NCI-H510A treated with DMSO at 0.1 percent for 48 hours (cell line): ENCODE results near the gene SOS2.
A peak's percentile ranks its signal among the peaks of the same experiment; 100 is the strongest.

Experiments used
- DNase-seq: peaks from one replicate; lab custom pipeline; 2025; lab: John Stamatoyannopoulos, UW

SOS2 gene

DNA sequence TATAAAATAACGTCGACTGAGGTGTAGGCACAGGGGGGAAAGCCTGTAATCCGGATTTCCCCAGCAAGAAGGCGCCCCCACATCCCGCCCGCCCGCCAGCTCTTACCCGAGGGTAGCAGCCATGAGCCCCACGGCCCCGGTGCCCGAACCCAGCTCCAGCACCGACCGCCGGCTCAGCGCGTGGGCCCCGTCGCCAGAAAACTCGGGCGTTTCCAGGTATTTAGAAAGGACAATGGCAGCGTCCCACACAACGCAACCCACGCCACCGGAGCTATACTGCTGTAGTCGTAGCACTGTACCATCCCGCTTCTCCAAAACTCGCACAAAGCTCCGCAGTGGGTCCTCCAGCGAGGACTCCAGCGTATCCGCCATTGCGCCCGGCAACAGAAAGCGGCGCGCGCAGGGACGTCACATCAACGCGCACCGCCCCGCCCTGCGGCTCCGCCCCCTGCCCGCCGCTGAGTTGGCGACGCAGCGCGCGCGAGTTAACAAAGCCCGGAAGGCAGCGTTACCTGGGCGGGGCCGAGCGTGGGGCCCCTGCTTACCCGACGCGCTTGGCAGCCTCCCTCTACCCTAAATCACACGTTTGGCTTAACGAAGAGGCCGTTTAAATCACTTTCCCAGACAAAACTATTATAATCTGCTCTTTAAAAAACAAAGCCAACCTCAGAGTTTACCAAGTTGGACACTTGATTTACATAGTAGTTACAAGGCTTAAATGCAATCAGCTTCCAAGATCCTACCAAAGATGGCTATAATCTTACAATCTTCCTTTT lies 115.0 kb downstream of the SOS2 start, which contains the start of gene VCPKMT:
Gene VCPKMT, minus strand, starts transcription at position 392 of the 776 bp plus-strand sequence. Its CDS starts 20 bp downstream, at position 372.
- DNase-seq = peak; percentile 91

DNA sequence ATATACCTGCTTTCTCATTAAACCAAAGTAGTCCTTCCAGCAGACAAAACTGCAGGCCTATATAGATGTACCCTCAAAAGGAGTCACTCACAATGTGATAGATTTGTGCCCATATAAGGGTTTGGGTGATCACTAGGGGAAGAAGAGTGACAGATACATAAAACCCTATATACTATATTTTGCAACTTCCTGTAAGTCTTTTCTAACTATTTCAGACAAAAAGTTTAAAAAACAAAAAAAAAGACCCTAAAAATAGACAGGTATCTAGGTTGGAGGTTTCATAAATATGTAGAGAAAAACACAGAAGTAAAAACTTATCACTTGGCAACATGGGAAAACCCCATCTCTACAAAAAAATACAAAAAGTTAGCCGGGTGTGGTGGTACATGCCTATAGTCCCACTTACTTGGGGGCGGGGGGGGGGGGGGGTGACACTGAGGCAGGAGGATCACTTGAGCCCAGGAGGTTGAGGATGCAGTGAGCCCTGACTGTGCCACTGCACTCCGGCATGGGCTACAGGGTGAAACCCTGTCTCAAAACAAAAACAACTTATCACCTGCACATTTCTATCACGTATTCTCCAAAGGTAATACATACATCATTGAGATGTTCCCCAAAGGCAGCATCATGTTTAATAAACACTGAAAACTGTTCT lies 117.9 kb downstream of the SOS2 start:
- no peak for DNase-seq

DNA sequence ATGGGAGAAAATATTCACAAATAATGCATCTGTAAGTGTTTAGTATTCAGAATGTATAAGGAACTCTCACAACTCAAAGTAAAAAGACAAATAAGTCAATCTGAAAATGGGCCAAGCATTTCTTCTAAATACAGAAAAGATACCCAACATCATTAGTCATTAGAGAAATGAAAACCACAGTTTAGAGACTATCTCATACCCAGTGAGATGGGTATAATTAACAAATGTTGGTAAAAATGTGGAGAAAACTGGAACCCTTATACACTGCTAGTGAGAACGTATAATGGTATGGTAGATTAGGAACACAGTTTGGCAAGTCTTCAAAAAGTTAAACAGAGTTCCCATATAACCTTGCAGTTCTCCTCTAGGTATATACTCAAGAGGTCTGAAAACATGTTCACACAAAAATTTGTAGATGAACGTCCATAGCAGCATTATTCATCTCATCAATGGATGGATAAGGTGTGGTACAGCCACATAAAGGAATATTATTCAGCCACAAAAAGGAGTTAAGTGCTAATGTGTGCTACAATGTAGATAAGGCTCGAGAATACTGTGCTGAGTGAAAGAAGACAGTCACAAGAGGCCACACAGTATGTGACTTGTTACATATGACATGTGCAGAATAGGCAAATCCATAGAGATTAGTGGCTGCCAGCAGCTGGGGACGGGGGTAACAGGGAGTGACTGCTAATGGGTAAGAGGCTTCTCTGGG lies 120.9 kb downstream of the SOS2 start:
- no peak for DNase-seq

DNA sequence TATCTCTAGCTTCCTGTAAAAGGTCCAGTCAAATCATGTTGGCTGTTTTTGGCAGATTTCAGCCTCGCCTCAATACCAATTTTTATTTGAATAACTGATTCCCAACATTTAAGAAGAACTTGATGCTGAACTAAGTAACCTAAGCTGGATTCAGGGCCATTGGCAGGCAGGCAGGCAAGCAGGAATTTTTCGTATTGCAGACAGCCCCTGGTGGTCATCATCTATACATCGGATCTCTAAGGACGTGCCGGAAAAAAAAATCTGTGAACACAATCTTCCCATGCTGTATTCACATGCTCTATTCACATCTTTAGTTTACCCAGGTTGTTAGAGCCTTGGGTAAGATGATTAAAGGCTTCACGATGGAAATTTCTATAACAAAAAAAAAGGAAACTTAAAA lies 122.0 kb downstream of the SOS2 start:
- no peak for DNase-seq

DNA sequence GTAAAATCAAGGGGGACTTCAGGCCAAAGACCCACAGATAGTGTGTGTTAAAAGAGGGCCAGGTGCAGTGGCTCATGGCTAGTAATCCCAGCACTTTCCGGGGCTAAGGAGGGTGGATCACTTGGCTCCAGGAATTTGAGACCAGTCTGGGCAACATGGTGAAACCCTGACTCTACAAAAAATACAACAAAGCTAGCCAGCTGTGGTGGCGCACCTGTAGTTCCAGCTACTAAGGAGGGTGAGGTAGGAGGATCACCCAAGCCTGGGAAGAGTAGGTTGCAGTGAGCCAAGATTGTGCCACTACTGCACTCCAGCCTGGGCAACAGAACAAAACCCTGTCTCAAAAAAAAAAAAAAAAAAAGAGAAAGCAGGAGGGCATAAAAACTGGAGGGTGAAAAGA lies 123.5 kb downstream of the SOS2 start:
- no peak for DNase-seq

DNA sequence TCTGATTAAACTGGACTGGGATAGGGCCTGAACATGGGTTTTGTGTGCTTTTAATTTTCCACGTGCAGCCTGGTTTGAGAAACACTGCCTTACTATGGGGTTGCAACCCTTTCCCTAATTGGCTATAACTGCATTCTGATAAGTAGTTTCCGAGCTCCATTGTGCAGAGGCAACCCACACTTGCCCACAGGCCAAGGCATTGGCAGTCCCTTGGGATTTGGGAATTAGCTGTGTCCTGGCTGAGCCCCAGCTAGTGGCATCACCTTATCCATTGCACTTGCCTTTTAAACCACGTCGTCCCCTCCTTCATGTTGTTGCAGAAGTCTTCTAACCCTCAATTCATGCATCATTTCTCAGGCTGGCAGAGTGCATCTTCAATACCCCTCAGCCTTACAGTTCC lies 125.2 kb downstream of the SOS2 start:
- no peak for DNase-seq

DNA sequence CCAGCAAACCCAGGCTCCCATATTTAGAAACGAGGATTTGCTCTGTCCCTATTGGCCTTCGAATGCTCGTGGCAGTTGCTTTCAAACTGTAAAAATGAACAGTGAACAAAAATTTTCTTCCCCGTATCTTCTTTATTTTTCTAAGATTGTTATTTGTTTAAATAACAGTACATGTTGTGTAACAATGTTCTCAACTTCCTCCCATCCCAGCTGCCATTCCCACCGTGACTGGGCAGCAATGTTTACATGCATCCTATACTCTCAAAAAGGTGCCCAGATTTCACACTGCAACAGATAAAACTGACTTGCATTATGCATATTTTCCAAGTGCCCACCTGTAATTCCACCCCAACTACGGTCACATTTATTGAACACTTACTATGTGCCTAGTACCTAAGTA lies 127.8 kb downstream of the SOS2 start:
- DNase-seq = no peak

DNA sequence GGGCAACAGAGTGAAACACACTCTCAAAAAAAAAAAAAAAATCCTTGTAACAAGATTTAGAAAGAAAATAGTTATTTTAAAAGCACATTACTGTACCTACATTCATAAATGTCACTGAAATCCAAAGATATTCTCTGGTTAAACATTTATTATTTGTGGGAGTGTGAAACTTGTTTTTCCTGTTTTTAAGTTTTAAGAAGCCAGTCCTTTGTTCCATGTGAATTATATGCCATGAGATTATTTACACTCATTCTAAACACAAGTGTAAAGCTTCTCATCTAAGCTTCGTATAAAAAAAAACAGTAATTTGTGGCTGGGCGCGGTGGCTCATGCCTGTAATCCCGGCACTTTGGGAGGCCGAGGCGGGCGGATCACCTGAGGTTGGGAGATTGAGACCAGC lies 130.0 kb downstream of the SOS2 start:
- DNase-seq = no peak

DNA sequence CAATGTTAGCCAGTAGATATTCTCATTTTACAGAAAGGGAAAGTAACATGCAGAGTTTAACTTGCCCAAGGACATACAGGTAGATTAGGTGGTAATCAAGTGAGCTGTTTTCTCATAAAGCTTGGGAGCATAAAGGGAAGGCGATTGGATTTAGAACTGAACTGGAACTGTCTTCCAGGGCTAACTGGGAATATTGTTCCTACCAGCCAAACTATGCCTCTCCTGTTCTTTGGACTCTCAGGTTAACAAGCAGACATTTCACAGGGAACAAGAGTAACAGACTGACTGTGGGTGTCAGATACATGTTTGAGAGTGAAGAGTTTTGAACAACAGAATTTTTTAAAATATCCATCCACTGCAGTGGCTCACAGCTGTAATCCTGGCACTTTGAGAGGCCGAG lies 130.6 kb downstream of the SOS2 start:
- DNase-seq = no peak

DNA sequence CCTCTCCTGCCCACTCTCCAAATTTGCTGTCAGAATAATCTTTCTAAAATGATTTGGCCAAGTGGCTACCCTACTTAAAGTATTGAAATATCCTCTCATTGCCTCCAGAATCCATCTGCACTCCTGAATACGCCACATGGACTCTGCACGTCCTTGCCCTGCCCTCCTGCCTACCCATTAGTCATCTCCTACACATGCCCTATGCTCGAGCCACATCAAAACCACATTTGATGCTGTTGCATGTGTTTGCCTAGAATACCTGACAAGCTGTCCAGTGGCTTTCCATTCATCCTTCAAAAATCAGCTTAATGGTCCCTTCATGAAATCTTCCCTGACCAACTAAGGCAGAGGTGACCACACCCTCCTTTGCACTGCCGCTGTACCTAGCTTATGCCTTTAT lies 132.0 kb downstream of the SOS2 start:
- DNase-seq = no peak

DNA sequence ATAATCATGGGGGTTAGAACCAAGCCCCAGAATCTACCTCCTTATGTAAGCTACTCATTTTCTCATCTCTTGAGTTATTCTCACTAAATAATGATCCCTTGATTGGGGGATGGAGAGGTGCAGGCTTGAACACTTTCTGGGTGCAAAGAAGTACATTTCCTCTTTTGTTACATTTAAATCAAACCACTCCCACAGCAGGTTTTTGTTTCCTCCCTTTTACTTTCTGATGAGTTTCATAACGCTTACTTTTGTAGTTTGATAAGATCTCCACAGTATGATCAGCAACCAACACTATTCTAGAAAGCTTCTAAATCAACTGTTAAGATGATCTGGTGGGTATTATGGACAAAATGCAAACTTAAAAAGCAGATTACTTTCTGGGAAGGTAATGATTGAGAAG lies 135.5 kb downstream of the SOS2 start:
- DNase-seq = no peak

DNA sequence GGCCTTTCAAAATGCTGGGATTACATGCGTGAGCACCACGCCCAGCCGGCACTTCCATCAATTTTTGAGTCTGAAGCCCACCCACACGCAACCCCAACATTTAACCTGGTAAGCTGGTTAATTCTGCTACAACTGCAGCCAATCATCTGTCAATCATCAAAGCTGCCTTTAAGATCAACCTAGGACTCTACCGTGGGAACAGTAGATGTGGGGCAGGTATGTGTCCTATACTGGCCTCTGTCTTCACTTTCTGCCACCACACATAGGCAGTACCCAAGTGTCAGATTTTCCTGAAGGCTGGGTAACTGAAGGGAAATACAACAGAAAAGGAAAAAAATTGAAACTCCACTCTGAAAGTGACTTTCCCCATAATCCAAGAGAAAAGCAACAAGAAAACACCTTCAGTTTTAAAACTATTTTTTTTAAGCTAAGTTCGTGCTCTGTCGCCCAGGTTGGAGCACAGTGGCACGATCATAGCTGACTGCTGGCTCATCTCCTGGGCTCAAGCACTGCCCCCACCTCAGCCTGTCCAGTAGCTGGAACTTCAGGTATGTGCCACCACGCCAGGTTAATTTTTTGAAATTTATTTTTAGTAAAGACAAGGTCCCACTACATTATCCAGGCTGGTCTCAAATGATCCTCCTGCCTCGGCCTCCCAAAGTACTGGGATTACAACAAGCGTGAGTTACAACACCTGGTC lies 137.2 kb downstream of the SOS2 start:
- DNase-seq = no peak

DNA sequence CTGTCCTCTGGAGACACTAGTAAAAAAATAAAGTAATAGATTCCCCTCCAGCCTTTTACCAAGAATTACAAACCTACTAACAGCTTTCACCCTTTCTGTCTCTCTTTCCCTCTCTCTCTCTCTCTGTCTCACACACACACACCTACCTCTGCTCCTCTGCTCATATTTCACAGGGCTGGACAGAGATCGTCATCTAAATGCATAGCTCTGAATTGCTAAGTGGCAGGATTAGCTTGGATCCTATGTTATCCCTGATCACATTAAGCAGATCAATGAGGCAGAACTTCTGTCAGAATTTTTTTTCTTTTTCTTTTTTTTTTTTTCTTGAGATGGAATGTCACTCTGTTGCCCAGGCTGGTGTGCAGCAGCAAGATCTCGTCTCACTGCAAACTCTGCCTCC lies 137.9 kb downstream of the SOS2 start:
- no peak for DNase-seq

DNA sequence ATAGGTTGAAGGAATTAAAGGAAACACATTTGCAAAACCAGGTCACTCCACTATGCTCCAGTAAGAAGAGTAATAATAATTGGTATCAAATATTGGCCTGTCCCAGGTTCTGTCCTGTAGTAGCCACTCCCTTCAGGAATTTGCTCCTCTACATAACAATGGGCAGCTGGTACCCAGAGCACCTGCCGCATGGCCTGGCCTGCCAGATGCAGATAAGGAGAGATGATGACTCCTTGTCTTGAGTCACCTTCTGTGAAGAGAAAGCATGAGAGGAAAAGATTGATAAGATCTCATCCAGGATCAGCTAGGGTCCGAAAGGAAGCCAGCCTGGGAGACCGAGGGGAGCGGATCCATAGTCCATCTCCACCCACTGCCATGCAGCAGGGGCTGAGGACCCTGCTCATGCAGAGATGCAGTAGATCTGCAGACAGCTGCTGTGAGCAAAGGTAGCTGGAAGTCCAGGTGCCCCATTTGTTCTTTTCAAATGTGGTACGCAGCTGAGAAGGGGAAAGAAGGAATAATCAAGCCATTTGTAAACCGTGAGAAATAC lies 139.3 kb downstream of the SOS2 start:
- no peak for DNase-seq

DNA sequence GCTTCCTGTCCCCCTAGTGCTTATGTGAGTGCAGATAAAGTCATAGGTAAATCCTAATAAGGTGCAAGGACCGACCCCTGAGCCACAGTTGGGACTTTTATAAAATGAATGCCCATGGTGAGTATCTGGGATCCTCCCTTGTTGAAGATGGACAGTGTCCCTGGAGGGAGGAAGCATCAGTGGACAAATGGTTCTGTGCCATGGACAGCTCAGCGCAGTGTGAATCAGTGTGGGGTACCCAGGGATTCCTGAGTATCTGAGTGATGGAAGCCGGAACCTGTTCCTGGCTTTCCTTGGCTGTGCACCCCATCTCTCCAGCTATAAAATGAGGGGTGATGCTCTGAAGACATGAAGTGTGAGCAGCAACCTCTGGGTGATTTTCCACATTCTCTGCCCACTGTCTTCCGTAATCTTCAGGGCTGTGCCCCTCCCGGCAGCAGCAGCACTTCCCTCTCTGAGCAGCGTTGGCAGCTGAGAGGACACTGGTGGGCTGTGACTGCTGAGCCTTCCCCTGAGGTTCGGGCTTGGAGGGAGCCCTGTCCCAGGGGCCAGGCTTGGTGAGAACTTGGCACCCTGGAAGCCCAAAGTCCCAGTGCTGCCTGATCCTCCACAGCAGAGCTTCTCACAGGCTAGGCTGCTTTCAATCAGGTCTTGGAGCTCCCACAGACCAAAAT lies 140.0 kb downstream of the SOS2 start:
- no peak for DNase-seq

DNA sequence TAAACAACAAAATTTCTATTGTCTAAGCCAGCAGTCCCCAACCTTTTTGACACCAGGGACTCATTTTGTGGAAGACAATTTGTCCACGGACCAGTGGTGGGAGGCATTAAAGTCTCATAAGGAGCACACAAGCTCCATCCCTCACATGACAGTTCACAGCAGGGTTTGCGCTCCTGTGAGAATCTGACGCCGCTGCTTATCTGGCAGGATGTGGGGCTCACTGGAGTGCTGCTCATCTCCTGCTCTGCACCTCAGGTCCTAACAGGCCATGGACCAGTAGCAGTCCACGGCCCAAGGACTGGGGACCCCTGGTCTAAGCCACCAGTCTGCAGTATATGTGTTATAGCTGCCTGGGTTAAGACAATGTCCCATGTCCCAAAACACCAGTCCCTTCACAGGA lies 142.2 kb downstream of the SOS2 start:
- no peak for DNase-seq

DNA sequence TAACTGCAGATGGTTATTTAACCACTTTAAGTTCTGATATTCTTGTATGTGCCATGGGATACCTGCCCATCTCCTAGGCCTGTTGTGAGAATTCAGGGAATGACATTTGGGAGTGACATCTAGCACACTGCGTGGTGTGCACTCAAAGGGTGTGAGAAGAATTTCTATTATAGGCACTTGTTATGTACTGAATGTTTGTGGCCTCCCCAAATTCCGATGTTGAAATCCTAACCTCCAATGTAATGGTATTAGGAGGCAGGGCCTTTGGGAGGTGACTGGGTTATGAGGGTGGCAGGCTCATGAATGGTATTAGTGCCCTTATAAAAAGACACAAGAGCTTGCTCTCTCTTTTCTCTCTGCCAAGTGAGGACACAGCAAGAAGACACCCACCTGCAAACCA lies 142.6 kb downstream of the SOS2 start:
- no peak for DNase-seq

DNA sequence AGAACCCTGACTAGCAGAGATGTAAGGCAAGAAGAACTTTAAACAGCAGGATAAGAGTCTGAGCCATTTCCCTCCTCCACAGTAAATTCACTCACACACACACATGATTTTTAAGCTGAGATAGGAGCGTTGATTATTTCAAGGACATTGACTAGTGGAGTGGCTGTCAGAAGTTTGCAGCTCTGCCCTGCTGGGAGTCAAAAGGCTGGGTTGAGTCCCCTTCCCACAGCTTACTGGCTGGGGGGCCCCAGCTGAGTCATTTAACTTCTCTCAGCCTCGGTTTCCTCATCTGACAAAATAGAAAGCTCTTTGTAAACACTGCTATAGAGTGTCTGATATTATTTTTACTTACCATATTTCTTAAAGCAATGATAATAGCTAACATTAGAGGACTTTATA lies 143.3 kb downstream of the SOS2 start:
- no peak for DNase-seq

DNA sequence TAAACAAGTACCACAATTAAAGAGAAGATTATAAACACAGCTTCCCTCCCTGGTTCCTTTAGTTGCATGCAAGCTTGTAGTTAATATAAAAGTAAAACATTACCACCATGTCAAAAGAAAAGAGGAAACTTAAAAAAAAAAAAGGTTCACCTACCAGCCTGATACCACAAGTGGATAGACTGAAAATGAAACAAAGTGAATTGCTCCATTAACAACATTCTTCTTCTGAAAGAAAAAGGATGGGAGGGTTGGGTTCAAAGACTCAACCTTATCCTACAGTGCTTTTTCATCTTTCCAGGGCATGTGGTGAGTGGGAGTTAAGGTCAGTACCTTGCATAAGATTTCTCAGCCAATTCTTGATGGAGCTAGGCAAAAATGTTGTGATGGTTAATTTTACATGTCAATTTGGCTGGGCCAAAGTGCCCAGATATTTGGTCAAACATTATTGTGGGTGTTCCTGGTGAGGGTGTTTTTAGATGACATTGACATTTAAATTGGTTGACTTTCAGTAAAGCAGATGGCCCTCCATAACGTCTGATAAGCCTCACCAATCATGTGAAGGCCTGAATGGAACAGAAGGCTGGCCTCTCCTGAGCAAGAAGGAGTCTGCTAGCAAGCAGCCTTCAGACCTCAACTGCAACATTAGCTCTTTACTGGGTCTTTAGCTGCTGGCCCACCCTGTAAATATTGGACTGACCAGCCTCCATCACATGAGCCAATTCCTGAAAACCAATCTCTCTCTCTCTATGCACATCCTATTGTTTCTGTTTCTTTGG lies 143.8 kb downstream of the SOS2 start:
- DNase-seq = no peak

DNA sequence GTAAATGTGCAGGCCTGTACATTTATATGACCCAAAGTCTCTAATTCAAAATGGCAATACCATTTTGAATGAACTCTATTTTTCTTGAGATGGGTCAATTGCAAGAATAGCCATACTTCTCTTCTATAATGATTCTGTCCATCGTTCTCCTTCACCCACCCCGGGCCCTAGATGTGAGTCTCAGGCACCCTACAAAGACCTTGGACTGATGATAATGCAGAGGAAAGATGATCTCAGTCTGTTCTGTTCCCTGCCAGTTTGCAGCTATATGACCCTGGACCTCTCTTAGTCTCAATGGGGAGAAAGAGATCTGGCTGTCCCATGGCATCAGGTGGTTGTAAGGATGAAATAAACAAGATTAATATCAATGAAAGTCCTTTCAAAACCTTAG lies 145.1 kb downstream of the SOS2 start:
- no peak for DNase-seq
